Prostate gland (tissue), 2 donors: ENCODE results near the gene SF3B6. TPM values are rescaled to one million over a fixed set of nuclear protein-coding genes. Genes with fewer than 3 reads are reported as not detected.

Experiments
- DNase-seq: peaks from one replicate; pipeline ENCODE4 v3.0.0-alpha.2; 2019; ENCODE audit warnings: low spot score
- H3K27ac ChIP-seq, 2 donors: fragments of 200-600 bp; sonication (generic); 2 replicates each; pipeline ENCODE4 v1.5.1; 2017 to 2019
- H3K27me3 ChIP-seq: fragments of 200-600 bp; sonication (generic); replicated peaks from 2 replicates; pipeline ENCODE4 v1.5.1; 2019; ENCODE audit not compliant: insufficient read depth
- H3K36me3 ChIP-seq, 2 donors: fragments of 200-600 bp; sonication (generic); 1 replicate in 1 of 2; 2 replicates in 1 of 2; pipeline versions ENCODE4 v1.5.1 to v1.8.1; 2017 to 2019
- H3K4me1 ChIP-seq: fragments of 200-600 bp; sonication (generic); replicated peaks from 2 replicates; pipeline ENCODE4 v1.5.1; 2019
- H3K4me3 ChIP-seq, 2 donors: fragments of 200-600 bp; sonication (generic); 2 replicates each; pipeline ENCODE4 v1.5.1; 2017 to 2019
- H3K9me3 ChIP-seq: fragments of 200-600 bp; sonication (generic); 2 replicates; pipeline ENCODE4 v1.5.1; 2017
- CTCF ChIP-seq, 4 experiments: fragments of 200-600 bp in 2 of 4; fragments of 450-650 bp in 2 of 4; sonication (generic) in 2 of 4; IDR thresholded peaks; 1 replicate in 3 of 4; 2 replicates in 1 of 4; pipeline ENCODE4 v1.5.1; 2016 to 2019; ENCODE audit warnings: antibody characterized with exemption in 4 of 4, mild to moderate bottlenecking in 2 of 4, moderate library complexity in 2 of 4
- POLR2A ChIP-seq: fragments of 450-650 bp; IDR thresholded peaks from one replicate; pipeline ENCODE4 v1.6.1; 2016; ENCODE audit warnings: antibody characterized with exemption, mild to moderate bottlenecking
- POLR2AphosphoS5 ChIP-seq: sonication (generic); formaldehyde crosslinking; IDR thresholded peaks from one replicate; pipeline ENCODE4 v1.6.1; 2017; ENCODE audit warnings: antibody characterized with exemption
- WGBS: methylation state at CpG from one replicate; pipeline ENCODE4 v1.1.5; 2018; 5-methylcytosine and 5-hydroxymethylcytosine counted together
- intact Hi-C: fragments of 100-400 bp; cut with DNase I; formaldehyde crosslinking; loops from one replicate; pipeline ENCODE4 v1.14.2; 2022
- total RNA-seq, 2 donors: library from RNA; depleted of rRNA; stranded (reverse); fragments of >200 nt; gene quantifications; one replicate each; pipeline ENCODE4 v1.1.0, GENCODE V29; 2016

SF3B6 gene
- total RNA-seq, 2 donors from 2014 or later = 78.9 to 79.3 TPM

- intact Hi-C loops = no loop called here
- Histone ChIP-seq H3K9me3 (no peaks in the 10 kb centered on the region), H3K4me3 (peak within 1 kb of the TSS; percentile 64 to 66), H3K36me3 (no peaks in the 10 kb centered on the region), H3K27ac (peak within 1 kb of the TSS; percentile 39 to 71), H3K4me1 (peaks cover 3% of the 10 kb centered on the region), H3K27me3 (no peaks in the 10 kb centered on the region)
- TF ChIP-seq POLR2AphosphoS5 = peak; percentile 11
- no peak for TF ChIP-seq CTCF (IDR thresholded peaks at IDR 0.05)
- TF ChIP-seq POLR2A = peak; percentile 51
- peak; percentile 26 for DNase-seq
- 2% methylated on average over 47 of the region's 52 CpGs for WGBS
Measured at GRCh38 chr2:24049485-24050021, 26.6 kb downstream of the SF3B6 start, which contains the start of gene FKBP1B. FKBP1B (plus strand) TSS chr2:24049741; CDS start chr2:24049850, 109 bp downstream.

- Histone ChIP-seq H3K4me3 (peak overlapping the region; percentile 64 to 66), H3K4me1 (peaks cover 3% of the 10 kb centered on the region), H3K9me3 (no peaks in the 10 kb centered on the region), H3K27ac (no peak overlapping the region), H3K27me3 (no peaks in the 10 kb centered on the region), H3K36me3 (no peaks in the 10 kb centered on the region)
- TF ChIP-seq CTCF (IDR thresholded peaks at IDR 0.05) (no peak), POLR2A (no peak), POLR2AphosphoS5 (no peak)
- WGBS = 15% methylated on average over 23 of the region's 23 CpGs
- intact Hi-C loops = no loop called here
- DNase-seq = no peak
Measured at GRCh38 chr2:24048769-24049484, 27.2 kb downstream of the SF3B6 start.

DNA sequence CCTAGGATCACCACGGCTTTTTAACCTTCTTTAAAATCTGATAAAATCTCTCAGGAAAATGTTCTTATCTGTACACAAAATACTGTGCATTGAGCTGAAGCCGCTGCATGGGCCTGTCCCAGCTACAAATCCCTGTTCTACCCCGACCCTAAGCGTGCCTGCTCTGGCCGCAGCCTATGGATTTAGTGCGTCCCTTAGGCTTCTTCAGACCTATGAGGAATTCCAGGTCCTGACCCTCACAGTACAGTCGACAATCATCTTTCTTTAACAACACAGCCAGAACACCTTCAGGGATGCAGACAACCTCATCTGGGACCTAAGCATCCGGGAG lies 28.5 kb downstream of the SF3B6 start:
- intact Hi-C loops = no loop called here
- H3K4me3 ChIP-seq = peak overlapping the region in 1 of 2 donors; percentile 45
- 48% methylated on average over 8 of the region's 8 CpGs for WGBS
- H3K36me3 ChIP-seq = no peaks in the 10 kb centered on the region
- no peaks in the 10 kb centered on the region for H3K27me3 ChIP-seq
- TF ChIP-seq POLR2A = no peak
- TF ChIP-seq CTCF (IDR thresholded peaks at IDR 0.05) = no peak
- TF ChIP-seq POLR2AphosphoS5 = no peak
- no peak overlapping the region for H3K27ac ChIP-seq
- peaks cover 3% of the 10 kb centered on the region for H3K4me1 ChIP-seq
- no peak for DNase-seq
- H3K9me3 ChIP-seq = no peaks in the 10 kb centered on the region

GRCh38 chr2:24046930-24047702 lies 29.0 kb downstream of the SF3B6 start, which contains the start of gene WDCP:
WDCP (minus strand) TSS chr2:24047391; CDS start chr2:24039494, 7,897 bp downstream.
- Histone ChIP-seq H3K36me3 (no peaks in the 10 kb centered on the region), H3K4me1 (peaks cover 3% of the 10 kb centered on the region), H3K9me3 (no peaks in the 10 kb centered on the region), H3K27ac (peak within 1 kb of the TSS; percentile 20 to 58), H3K4me3 (peak within 1 kb of the TSS; percentile 45 to 66), H3K27me3 (no peaks in the 10 kb centered on the region)
- intact Hi-C loops = no loop called here
- TF ChIP-seq POLR2AphosphoS5 (peak; percentile 93), CTCF (IDR thresholded peaks at IDR 0.05) (no peak), POLR2A (peak; percentile 69)
- under 1% methylated on average over 34 of the region's 38 CpGs for WGBS
- peak; percentile 98 for DNase-seq
